GM20431 (cell line): ENCODE results near the gene SLFN12.
"Not testable (repeated sequence)": the region's sequence is repeated elsewhere in the genome, so short reads cannot be mapped to it uniquely, and the experiment has no call there.

Experiments
- in situ Hi-C: fragments of 300-500 bp; cut with MseI, MboI; formaldehyde crosslinking; loops from one replicate; pipeline ENCODE4 v1.15.0; 2020; ENCODE audit warnings: low sequenced_read_pairs; ENCODE audit not compliant: unreplicated experiment

SLFN12 gene

GRCh38 chr17:35414707-35415106 is 17.6 kb downstream of the SLFN12 start:
- in situ Hi-C loops, result not testable (repeated sequence)

DNA sequence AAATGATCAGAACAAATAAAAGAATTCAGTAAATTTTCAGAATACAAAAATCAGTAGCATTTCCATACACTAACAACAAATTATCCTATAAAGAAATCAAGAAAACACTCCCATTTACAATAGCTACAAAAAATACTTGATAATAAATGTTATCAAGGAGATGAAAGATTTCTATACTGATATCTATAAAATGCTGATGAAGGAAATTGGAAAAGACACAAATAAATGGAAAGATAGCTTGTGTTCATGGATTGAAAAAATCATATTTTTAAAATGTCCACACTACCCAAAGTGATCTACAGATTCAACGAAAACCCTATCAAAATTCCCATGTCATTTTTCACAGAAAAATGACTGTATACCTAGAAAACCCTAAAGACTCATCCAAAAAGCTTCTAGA is 18.1 kb downstream of the SLFN12 start:
- in situ Hi-C loops, result no loop called here

GRCh38 chr17:35407531-35407930 is 24.8 kb downstream of the SLFN12 start:
- in situ Hi-C loops, result no loop called here

DNA sequence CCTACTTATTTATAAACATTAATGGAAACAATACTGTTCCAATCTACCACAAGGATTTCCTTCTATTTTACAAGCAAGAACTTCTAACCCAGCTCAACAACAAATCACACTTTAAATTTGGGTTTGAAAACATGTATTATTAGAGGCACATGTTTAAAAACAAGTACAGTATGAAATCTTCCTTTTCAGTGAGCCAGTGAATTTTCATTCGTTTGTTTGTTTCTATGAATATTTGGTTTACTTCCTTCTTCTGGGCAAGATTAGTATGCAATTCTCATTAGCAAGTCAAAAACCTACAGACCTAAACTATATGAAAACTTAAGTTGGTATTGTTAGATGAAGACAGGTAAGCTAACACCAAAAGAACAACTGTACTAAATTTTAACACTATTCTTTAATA is 25.7 kb downstream of the SLFN12 start:
- in situ Hi-C loops, result no loop called here

DNA sequence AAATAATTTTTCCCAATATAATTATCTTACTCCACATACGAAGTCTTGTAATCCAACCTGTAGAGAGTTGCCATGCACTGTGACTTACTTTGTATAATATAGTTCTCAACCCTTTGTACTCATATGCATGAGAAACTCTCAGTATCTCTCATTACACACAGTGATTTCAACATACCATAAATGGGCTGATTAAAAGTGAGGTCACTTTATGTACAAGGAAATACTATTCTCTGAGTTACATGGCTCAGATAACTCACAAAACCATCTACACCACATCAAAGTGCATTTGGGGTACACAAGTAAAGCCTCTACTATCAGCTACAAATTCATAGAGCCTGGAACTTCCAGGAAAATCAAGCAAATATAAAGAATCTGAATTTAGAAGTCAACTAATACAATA is 27.9 kb downstream of the SLFN12 start:
- in situ Hi-C loops, result no loop called here

DNA sequence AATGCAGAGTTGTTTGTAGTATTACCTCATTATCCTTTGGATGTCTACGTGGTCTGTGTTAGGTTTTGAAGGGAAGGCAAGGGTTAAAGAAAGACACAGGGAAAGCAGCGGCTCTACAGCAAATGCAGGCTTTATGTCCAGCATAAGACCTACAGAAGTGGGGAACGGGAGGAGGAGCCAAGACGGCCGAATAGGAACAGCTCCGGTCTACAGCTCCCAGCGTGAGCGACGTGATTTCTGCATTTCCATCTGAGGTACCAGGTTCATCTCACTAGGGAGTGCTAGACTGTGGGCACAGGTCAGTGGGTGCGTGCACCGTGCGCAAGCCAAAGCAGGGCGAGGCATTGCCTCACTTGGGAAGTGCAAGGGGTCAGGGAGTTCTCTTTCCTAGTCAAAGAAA is 38.5 kb downstream of the SLFN12 start:
- in situ Hi-C loops, result not testable (repeated sequence)

DNA sequence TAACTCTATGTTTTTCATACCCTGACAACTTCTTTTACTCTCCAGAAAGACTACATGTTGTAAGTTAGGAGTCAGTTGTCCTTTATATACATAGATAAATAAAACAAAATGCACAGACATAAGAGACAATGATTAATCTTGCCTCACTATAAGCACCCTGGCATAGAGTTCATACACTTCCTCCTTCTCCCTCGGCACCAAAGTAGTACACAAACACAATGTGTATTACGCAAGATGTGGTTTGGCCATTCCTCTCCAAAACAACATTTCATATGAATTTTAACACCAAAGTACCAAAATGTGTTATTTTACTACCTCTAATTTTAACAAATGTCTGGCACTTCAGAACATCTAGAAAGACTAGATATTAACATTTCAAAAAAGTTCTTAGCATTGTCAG is 41.6 kb downstream of the SLFN12 start:
- in situ Hi-C loops, result no loop called here

GRCh38 chr17:35390156-35390555 is 42.1 kb downstream of the SLFN12 start:
- in situ Hi-C loops, result no loop called here

DNA sequence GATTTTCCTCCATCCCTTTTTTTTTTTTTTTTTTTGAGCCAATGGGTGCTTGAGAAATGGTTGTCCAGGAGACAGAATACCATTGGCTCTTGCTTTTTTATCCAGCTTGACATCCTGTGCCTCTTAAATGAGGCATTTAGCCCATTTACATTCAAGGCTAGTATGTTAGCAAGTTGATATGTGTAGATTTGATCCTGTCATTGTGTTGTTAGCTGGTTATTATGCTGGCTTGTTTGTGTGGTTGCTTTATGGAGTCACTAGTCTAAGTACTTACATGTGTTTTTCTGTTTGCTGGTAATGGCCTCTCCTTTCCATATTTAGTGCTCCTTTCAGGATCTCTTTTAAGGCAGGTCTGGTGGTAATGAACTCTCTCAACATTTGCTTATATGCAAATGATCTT is 44.8 kb downstream of the SLFN12 start:
- in situ Hi-C loops, result no loop called here

GRCh38 chr17:35377706-35378105 is 54.6 kb downstream of the SLFN12 start:
- in situ Hi-C loops, result no loop called here

GRCh38 chr17:35377068-35377467 is 55.2 kb downstream of the SLFN12 start:
- in situ Hi-C loops, result no loop called here

GRCh38 chr17:35376245-35376644 is 56.1 kb downstream of the SLFN12 start:
- in situ Hi-C loops, result no loop called here

- in situ Hi-C loops, result no loop called here
Observed at GRCh38 chr17:35374766-35375344, 57.4 kb downstream of the SLFN12 start.

GRCh38 chr17:35373984-35374765 is 58.1 kb downstream of the SLFN12 start:
- in situ Hi-C loops, result no loop called here

DNA sequence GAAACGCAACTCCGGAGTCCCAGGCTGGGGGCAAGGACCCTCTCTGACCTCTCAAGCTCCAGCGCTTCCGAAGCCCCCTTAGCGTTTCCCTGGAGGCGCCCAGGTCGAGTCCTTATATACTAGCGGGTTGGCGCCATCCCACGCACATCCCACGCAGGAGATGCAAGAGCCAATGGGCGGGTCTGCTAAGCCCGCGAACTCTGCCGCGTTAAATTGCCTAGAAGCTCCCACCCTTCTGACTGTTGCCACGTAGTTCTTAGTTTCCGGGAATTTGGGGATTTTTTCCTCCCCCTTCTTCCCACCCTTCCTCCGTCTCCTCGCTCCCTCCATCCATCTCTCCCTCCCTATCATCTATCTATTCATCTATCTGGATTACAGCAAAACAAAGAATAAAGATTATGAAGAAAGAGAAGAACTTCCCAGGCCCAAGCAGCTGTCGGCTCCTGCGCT is 58.7 kb downstream of the SLFN12 start, which contains the start of gene SLFN11:
SLFN11 (minus strand) TSS at position 88 of the 450 bp plus-strand sequence. CDS start 9,814 bp downstream, outside the sequence.
- in situ Hi-C loops, result no loop called here

DNA sequence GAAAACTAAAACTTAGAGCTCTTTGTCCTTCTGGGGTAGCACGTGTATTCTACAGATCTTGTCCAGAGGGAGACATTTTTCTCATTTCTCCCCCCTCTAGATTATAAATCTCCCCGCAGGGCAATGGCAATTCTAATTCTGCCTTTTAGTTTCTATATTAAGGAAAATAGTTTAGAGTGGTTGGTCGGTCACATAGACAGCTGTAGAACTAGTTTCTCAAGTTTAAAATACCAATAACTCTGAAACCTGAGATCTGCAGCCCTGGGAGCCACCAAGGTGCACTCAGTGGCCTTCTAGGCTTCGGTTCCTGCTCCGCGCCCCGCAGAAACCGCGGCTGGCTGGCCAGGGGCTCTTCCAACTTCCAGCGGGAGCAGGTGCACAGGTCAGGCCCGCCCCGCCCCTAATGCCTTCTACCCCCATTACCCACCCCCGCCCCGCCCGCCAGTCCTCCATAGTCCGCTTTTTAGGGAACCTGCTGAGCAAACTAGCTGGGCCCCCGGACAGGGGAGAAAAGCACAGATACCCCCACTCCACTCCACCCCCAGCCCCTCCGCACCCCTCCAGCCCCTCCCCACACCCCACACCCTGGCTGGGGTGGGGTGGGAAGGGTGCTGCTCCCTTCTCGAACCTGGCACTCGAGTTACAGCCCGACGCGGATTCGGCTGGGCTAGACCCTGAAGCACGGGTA is 59.3 kb downstream of the SLFN12 start:
- in situ Hi-C loops, result no loop called here

GRCh38 chr17:35371934-35372333 is 60.4 kb downstream of the SLFN12 start:
- in situ Hi-C loops, result no loop called here

DNA sequence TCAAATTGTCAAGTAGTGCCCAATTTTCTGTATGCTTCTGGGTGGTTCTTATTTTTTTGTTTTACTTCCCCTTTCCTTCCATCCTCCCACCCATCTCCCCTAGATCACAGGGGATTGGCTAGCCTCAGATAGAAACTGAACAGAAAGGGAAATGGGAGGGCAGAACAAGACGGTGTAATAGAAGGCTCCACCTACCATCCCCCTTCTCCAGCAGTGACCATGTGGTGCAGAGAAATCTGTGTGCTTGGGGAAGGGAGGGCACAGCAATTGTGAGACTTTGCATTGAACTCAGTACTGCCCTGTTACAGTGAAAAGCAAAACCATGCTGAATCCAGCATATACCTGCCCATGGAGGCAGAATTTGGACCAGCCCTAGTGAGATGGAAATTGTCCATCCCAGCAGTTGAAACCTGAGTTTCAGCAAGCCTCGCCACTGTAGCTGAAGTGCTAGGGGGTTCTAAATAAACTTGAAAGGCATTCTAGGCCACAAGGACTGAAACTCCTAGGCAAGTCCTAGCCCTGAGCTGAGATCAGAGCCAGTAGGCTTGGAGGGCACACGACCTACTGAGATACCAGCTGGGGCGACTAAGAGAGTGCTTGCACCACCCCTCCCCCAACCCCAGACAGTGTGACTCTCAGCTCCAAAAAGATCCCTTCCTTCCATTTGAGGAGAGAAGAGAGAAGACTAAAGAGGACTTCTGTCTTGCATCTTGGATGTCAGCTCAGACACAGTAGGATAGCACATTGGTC is 64.0 kb downstream of the SLFN12 start:
- in situ Hi-C loops, result no loop called here

- in situ Hi-C loops, result no loop called here
Observed at GRCh38 chr17:35361027-35361426, 71.3 kb downstream of the SLFN12 start.
